Measurements from ENCODE around the gene SMC1B. TPM values are rescaled to one million over a fixed set of nuclear protein-coding genes. Genes with fewer than 3 reads are reported as not detected.
A peak's percentile ranks its signal among the peaks of the same experiment; 100 is the strongest.

Gene SMC1B
- total and polyA plus RNA-seq, 7 donors = not detected

- Histone ChIP-seq H3K27me3 (ENCODE audit: insufficient read depth in 3 of 3, low read length in 2 of 3) (no peaks in the 10 kb centered on the region), H3K4me3 (no peak overlapping the region), H3K4me1 (peaks cover 44% of the 10 kb centered on the region), H3K9me3 (no peaks in the 10 kb centered on the region), H3K36me3 (ENCODE audit: insufficient read depth in 1 of 2, low read depth in 1 of 2) (peaks cover 0 to 9% of the 10 kb centered on the region in 2 donors), H3K27ac (peak overlapping the region; percentile 79)
- no peak for TF ChIP-seq CTCF (IDR thresholded peaks at IDR 0.05)
- DNase-seq (peak; percentile 79 to 83), ATAC-seq (peak in 3 of 4 donors; percentile 28 to 58 (median 31))
- WGBS, 3 donors = 6 to 24% (median 14%) methylated on average over 8 of the region's 8 CpGs
- intact Hi-C loops (cut with DNase I) = no loop called here
These were observed 95.2 kb downstream of the SMC1B start for GRCh38 chr22:45318168-45318557.

GRCh38 chr22:45317551-45318167 is 95.7 kb downstream of the SMC1B start:
- peaks cover 0 to 4% of the 10 kb centered on the region in 2 donors for H3K36me3 ChIP-seq (ENCODE audit: insufficient read depth in 1 of 2, low read depth in 1 of 2)
- DNase-seq (peak; percentile 60 to 74), ATAC-seq (peak; percentile 69 to 88 (median 86))
- no peaks in the 10 kb centered on the region for H3K9me3 ChIP-seq
- WGBS, 3 donors = 15 to 32% (median 23%) methylated on average over 19 of the region's 19 CpGs
- intact Hi-C loops (cut with DNase I) = no loop called here
- peak overlapping the region; percentile 79 for H3K27ac ChIP-seq
- peak; percentile 49 for TF ChIP-seq CTCF (IDR thresholded peaks at IDR 0.05)
- peaks cover 42% of the 10 kb centered on the region for H3K4me1 ChIP-seq
- H3K27me3 ChIP-seq (ENCODE audit: insufficient read depth in 3 of 3, low read length in 2 of 3) = no peaks in the 10 kb centered on the region
- no peak overlapping the region for H3K4me3 ChIP-seq

GRCh38 chr22:45316796-45317526 is 96.4 kb downstream of the SMC1B start:
- intact Hi-C loops (cut with DNase I) = no loop called here
- TF ChIP-seq CTCF (IDR thresholded peaks at IDR 0.05) = no peak
- DNase-seq = no peak
- WGBS, 3 donors = 61 to 76% (median 62%) methylated on average over 9 of the region's 9 CpGs
- no peaks in the 10 kb centered on the region for H3K36me3 ChIP-seq (ENCODE audit: insufficient read depth in 1 of 2, low read depth in 1 of 2)
- H3K4me1 ChIP-seq = peaks cover 42% of the 10 kb centered on the region
- peak overlapping the region; percentile 79 for H3K27ac ChIP-seq
- no peak overlapping the region for H3K4me3 ChIP-seq
- no peaks in the 10 kb centered on the region for H3K27me3 ChIP-seq (ENCODE audit: insufficient read depth in 3 of 3, low read length in 2 of 3)
- H3K9me3 ChIP-seq = no peaks in the 10 kb centered on the region
- ATAC-seq = peak; percentile 39 to 68 (median 60)

GRCh38 chr22:45314786-45315185 is 98.6 kb downstream of the SMC1B start:
- 89 to 97% (median 91%) methylated on average over 6 of the region's 6 CpGs for WGBS, 3 donors
- no peaks in the 10 kb centered on the region for H3K36me3 ChIP-seq (ENCODE audit: insufficient read depth in 1 of 2, low read depth in 1 of 2)
- ATAC-seq (no peak), DNase-seq (no peak)
- peak overlapping the region; percentile 31 for H3K27ac ChIP-seq
- no peaks in the 10 kb centered on the region for H3K9me3 ChIP-seq
- peaks cover 48% of the 10 kb centered on the region for H3K4me1 ChIP-seq
- intact Hi-C loops (cut with DNase I) = no loop called here
- H3K27me3 ChIP-seq (ENCODE audit: insufficient read depth in 3 of 3, low read length in 2 of 3) = no peaks in the 10 kb centered on the region
- no peak overlapping the region for H3K4me3 ChIP-seq
- no peak for TF ChIP-seq CTCF (IDR thresholded peaks at IDR 0.05)
